ENCODE measurements around the gene PML.

DNA sequence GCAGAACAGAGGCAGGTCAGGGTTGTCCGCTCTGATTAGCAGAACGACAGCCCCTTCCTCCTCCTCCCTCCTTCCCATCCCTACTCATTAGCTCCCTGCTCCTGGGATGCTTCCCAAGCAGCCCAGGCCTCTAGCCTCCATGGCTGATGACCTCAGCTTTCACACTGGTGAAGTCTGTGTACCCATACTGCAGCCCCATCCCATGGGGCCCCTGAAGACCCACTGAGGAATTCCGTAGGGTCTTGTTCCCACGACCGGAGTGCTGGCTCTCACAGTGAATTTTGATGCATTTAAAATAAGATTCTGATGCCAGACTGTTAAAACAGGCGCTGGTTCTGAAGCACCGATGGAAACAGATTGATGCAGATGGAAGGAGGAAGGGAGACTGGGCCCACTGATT lies 51.8 kb downstream of the PML start:
- TF ChIP-seq, protein P1, sequence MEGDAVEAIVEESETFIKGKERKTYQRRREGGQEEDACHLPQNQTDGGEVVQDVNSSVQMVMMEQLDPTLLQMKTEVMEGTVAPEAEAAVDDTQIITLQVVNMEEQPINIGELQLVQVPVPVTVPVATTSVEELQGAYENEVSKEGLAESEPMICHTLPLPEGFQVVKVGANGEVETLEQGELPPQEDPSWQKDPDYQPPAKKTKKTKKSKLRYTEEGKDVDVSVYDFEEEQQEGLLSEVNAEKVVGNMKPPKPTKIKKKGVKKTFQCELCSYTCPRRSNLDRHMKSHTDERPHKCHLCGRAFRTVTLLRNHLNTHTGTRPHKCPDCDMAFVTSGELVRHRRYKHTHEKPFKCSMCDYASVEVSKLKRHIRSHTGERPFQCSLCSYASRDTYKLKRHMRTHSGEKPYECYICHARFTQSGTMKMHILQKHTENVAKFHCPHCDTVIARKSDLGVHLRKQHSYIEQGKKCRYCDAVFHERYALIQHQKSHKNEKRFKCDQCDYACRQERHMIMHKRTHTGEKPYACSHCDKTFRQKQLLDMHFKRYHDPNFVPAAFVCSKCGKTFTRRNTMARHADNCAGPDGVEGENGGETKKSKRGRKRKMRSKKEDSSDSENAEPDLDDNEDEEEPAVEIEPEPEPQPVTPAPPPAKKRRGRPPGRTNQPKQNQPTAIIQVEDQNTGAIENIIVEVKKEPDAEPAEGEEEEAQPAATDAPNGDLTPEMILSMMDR (IDR thresholded peaks at IDR 0.05; ENCODE audit: low read length), result no peak
- TF ChIP-seq EZH2phosphoT487 (IDR thresholded peaks at IDR 0.05; ENCODE audit: low read length), result no peak
